AG04449 (cell line): ENCODE results near the gene SFR1.

Source experiments
- CTCF ChIA-PET: fragments of 350-600 bp; formaldehyde crosslinking; extraction: SDS; loops from one replicate; lab custom pipeline; 2021; ENCODE audit warnings: antibody characterized with exemption; lab: Yijun Ruan, JAX
- POLR2A ChIA-PET: fragments of 400-600, 350-600 bp; formaldehyde crosslinking; extraction: SDS; loops from one replicate; lab custom pipeline; 2020; ENCODE audit warnings: antibody characterized with exemption, inconsistent platforms; lab: Yijun Ruan, JAX
- DNase-seq: peaks from one replicate; pipeline ENCODE4 v3.0.0-alpha.2; 2010; ENCODE audit warnings: low read depth, low spot score
- H3K4me3 ChIP-seq: 2 replicates; pipeline ENCODE4 v1.5.1; 2011; ENCODE audit warnings: low read depth, mild to moderate bottlenecking, control low read depth, low read length
- CTCF ChIP-seq: IDR thresholded peaks from one replicate; pipeline ENCODE4 v1.5.1; 2011; ENCODE audit warnings: mild to moderate bottlenecking, moderate library complexity, low read length, control low read depth, inconsistent platforms; ENCODE audit not compliant: insufficient read depth; ENCODE audit errors: missing control alignments

Gene SFR1

GRCh38 chr10:104100795-104101194 is 21.2 kb upstream of the SFR1 start:
- no peak for TF ChIP-seq CTCF
- CTCF ChIA-PET = interaction anchor here (0.7 to 2.4 kb wide), 4 partner anchors 8 to 213 kb away, joined by 3 to 13 read pairs (median 4); partner anchors contain the start of gene SFR1
- no peak overlapping the region for H3K4me3 ChIP-seq
- POLR2A ChIA-PET = interaction anchor here (2.4 kb wide), 1 partner anchor 9 kb away, joined by 9 read pairs; no protein-coding TSS in a partner anchor
- DNase-seq = no peak

DNA sequence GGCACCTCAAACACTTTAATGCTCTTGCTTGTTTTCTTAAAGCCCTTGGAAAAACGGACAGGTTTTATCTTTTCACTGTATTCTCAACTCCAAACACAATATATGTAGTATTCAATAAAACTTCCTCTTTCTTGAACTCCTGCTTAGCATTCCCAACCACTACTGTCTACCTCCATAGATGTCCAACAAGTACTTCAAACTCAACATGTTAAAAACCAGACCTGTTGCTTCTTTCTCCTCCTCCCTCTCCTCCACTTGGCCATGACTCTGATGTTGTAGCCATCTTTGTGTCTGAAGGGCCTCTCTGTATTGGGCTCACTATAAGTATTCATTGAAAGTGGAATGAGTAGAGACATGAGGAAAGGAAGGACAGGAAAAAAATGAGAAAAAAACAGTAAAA is 20.1 kb upstream of the SFR1 start:
- no peak for TF ChIP-seq CTCF
- DNase-seq = no peak
- CTCF ChIA-PET = interaction anchor here (0.7 to 2.5 kb wide), 5 partner anchors 12 to 214 kb away, joined by 3 to 11 read pairs (median 4); partner anchors contain the start of gene SFR1
- POLR2A ChIA-PET = no interaction called here
- no peak overlapping the region for H3K4me3 ChIP-seq

- POLR2A ChIA-PET = no interaction called here
- CTCF ChIA-PET = interaction anchor here (2.5 kb wide), 1 partner anchor 18 kb away, joined by 11 read pairs; the partner anchor contains the start of gene SFR1
- DNase-seq = no peak
- no peak for TF ChIP-seq CTCF
- no peak overlapping the region for H3K4me3 ChIP-seq
Observed at GRCh38 chr10:104103956-104104355, 18.0 kb upstream of the SFR1 start.

DNA sequence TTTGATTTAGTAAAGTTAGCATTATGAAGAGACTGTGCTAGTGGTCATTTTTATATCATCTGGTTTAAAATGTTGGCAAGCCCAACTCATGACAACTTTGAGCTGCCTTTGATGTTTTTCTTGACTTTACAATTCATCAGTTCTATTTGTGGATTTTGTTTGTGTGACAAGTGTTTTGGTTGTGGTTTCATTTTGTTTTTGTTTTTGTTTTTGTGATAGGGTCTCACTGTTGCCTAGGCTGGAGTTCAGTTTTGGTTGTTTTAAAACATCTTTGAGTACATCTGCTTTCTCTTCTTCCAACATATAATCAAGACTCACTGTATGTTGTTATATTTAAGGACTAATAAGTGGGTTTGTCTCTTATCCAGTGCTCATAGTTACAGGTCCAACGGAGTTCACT is 17.6 kb upstream of the SFR1 start:
- CTCF ChIA-PET = interaction anchor here (2.5 kb wide), 1 partner anchor 17 kb away, joined by 11 read pairs; the partner anchor contains the start of gene SFR1
- POLR2A ChIA-PET = no interaction called here
- DNase-seq = no peak
- H3K4me3 ChIP-seq = no peak overlapping the region
- no peak for TF ChIP-seq CTCF

DNA sequence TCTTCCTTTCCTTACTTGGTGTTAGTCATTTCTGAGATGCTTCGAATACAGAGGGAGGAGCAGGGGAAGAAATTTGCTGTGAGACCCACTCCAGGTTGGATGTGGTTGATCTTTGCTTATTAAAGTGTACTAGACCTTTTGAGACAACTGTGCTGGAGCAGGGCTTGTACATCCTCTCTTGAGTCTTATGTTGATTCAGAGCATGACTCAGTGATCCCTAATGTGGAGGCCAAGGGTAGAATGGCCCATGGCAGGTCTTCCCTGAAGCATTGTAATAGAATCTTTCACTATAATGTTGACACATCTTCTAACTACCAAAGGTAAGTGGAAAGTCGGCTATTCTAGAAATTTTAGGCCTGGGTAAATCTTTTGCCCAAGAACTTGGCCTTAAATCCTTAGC is 17.0 kb upstream of the SFR1 start:
- CTCF ChIA-PET = no interaction called here
- POLR2A ChIA-PET = no interaction called here
- no peak for DNase-seq
- no peak for TF ChIP-seq CTCF
- H3K4me3 ChIP-seq = no peak overlapping the region

DNA sequence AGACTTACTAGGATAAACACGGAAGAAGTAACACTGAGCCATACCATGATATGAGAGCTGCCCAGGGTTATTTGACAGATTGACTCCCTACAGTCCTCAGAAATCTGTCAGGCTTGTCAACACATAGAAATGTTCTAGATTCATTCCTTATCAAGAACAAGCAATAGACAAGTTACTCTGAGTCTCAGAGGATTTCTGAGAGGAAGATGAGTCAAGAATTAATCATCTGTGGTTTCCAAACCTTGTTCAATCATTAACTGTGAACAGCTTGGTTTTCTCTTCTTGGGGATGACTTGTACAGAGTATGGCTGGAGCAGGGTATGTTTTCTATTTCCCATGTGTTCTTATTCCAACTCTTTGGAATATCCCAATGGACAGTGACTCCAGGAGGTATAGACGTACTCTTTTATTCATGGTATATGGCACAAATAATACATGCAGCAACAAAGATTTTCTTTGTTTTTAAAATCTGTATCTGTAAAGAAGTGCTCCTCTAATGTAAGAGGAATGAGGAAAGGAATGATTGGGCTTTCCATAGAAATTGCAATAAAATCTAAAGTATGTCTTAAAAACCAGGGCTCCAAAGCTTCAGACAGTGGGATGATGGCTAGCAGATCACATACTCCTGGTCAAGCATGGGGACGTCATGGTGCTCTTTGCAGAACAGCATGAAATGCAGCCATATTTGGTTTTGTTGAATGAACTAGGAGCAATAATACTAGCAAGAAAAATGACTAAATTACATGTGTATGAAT is 11.9 kb upstream of the SFR1 start:
- no peak for TF ChIP-seq CTCF
- ChIA-PET POLR2A (interaction anchor here (1.1 to 2.3 kb wide), 3 partner anchors 10 to 222 kb away, joined by 3 to 19 read pairs (median 9); partner anchors contain the start of gene SFR1), CTCF (interaction anchor here (0.9 to 3.5 kb wide), 3 partner anchors 11 to 224 kb away, joined by 4 to 36 read pairs (median 4); partner anchors contain the start of gene SFR1)
- no peak overlapping the region for H3K4me3 ChIP-seq
- DNase-seq = peak; percentile 63
